Sigmoid colon (tissue), 7 donors: ENCODE measurements around the gene FCSK. TPM values are rescaled to one million over a fixed set of nuclear protein-coding genes. Genes with fewer than 3 reads are reported as not detected.

Source experiments
- DNase-seq: peaks from one replicate; pipeline ENCODE4 v3.0.0-alpha.2; 2019
- H3K27ac ChIP-seq, 4 donors: fragments of 200-600 bp; sonication (generic); one replicate each; pipeline ENCODE4 v1.5.1; 2016 to 2019; ENCODE audit warnings: mild to moderate bottlenecking in 1 of 4
- H3K27me3 ChIP-seq, 3 donors: fragments of 200-600 bp; sonication (generic); one replicate each; pipeline ENCODE4 v1.5.1; 2019; ENCODE audit warnings: mild to moderate bottlenecking in 1 of 3
- H3K36me3 ChIP-seq, 4 donors: fragments of 200-600 bp; sonication (generic); one replicate each; pipeline ENCODE4 v1.5.1; 2016 to 2019
- H3K4me1 ChIP-seq, 4 donors: fragments of 200-600 bp; sonication (generic); one replicate each; pipeline ENCODE4 v1.5.1; 2017 to 2019
- H3K4me3 ChIP-seq, 4 donors: fragments of 200-600 bp; sonication (generic); one replicate each; pipeline ENCODE4 v1.5.1; 2017 to 2019; ENCODE audit warnings: mild to moderate bottlenecking in 2 of 4, moderate library complexity in 1 of 4
- H3K9me3 ChIP-seq, 4 donors: fragments of 200-600 bp in 3 of 4; sonication (generic) in 3 of 4; one replicate each; pipeline versions ENCODE4 v1.5.1 to v1.6.1; 2013 to 2019
- CTCF ChIP-seq, 4 experiments: fragments of 450-650 bp in 3 of 4; fragments of 200-600 bp in 1 of 4; IDR thresholded peaks; one replicate each; pipeline ENCODE4 v1.5.1; 2016 to 2019; ENCODE audit warnings: antibody characterized with exemption in 4 of 4, mild to moderate bottlenecking in 3 of 4, moderate library complexity in 2 of 4
- EP300 ChIP-seq, 4 donors: sonication (generic); formaldehyde crosslinking; IDR thresholded peaks; one replicate each; pipeline ENCODE4 v1.6.1; 2017; ENCODE audit warnings: antibody characterized with exemption in 4 of 4
- POLR2A ChIP-seq, 2 donors: fragments of 450-650 bp; IDR thresholded peaks; one replicate each; pipeline ENCODE4 v1.6.1; 2016; ENCODE audit warnings: antibody characterized with exemption in 2 of 2, mild to moderate bottlenecking in 2 of 2, moderate library complexity in 2 of 2
- POLR2AphosphoS5 ChIP-seq, 4 donors: sonication (generic); formaldehyde crosslinking; IDR thresholded peaks; one replicate each; pipeline ENCODE4 v1.6.1; 2017; ENCODE audit warnings: antibody characterized with exemption in 4 of 4
- WGBS, 2 donors: extraction: QIAGEN DNeasy Blood & Tissue Kit; methylation state at CpG; one replicate each; pipeline ENCODE4 v1.1.7; 2013; 5-methylcytosine and 5-hydroxymethylcytosine counted together
- intact Hi-C: fragments of 100-400 bp; cut with DNase I; formaldehyde crosslinking; loops from one replicate; pipeline ENCODE4 v1.15.1; 2023
- polyA plus RNA-seq, 3 donors: library from polyadenylated mRNA; stranded (reverse); fragments of 200-250 nt; gene quantifications; one replicate each; pipeline ENCODE4 v1.2.3, GENCODE V29; 2013
- total RNA-seq, 4 donors: library from RNA; depleted of rRNA; stranded (reverse); fragments of >200 nt; gene quantifications; one replicate each; pipeline ENCODE4 v1.1.0, GENCODE V29; 2016
- donor health status: healthy with polysubstance abuse.
- donor health status: Bipolar disorder and iron deficiency.
- donor health status: healthy.

FCSK gene
- total and polyA plus RNA-seq, 7 donors, result 7.6 to 19.1 (median 12.7) TPM

DNA sequence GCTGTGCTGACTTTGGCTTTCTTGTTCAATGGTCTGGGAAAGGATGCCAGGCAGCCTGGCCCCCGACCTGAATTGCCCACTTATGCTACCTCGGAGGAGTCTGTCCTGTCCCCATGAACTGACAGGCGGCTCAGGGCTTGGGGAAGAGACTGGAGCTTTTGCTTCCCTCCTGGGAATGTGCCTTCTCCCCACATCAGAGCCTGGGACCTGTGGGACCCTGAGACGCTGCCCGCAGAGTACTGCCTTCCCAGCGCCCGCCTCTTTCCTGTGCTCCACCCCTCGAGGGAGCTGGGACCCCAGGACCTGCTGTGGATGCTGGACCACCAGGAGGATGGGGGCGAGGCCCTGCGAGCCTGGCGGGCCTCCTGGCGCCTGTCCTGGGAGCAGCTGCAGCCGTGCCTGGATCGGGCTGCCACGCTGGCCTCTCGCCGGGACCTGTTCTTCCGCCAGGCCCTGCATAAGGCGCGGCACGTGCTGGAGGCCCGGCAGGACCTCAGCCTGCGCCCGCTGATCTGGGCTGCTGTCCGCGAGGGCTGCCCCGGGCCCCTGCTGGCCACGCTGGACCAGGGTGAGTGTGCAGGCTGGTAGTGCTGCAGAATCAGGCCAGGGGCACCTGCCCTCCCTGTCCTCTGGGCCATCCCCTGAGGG is 18.5 kb downstream of the FCSK start:
- Histone ChIP-seq H3K36me3 (peaks cover 14 to 53% (median 22%) of the 10 kb centered on the region in 4 donors), H3K27me3 (no peaks in the 10 kb centered on the region), H3K9me3 (no peaks in the 10 kb centered on the region), H3K4me1 (peaks cover 0 to 4% (median 0%) of the 10 kb centered on the region in 4 donors), H3K27ac (no peak overlapping the region), H3K4me3 (no peak overlapping the region)
- no peak for TF ChIP-seq POLR2A (IDR thresholded peaks at IDR 0.05)
- TF ChIP-seq POLR2AphosphoS5 (IDR thresholded peaks at IDR 0.05), result no peak
- no peak for TF ChIP-seq EP300 (IDR thresholded peaks at IDR 0.05)
- TF ChIP-seq CTCF (IDR thresholded peaks at IDR 0.05), result no peak
- no peak for DNase-seq
- intact Hi-C loops, result no loop called here
- 89 to 92% methylated on average over 28 of the region's 28 CpGs for WGBS, 2 donors

- H3K27me3 ChIP-seq, result no peaks in the 10 kb centered on the region
- intact Hi-C loops, result no loop called here
- H3K9me3 ChIP-seq, result no peaks in the 10 kb centered on the region
- WGBS, 2 donors, result 93% methylated on average over 21 of the region's 21 CpGs
- no peak for DNase-seq
- peaks cover 16 to 61% (median 22%) of the 10 kb centered on the region in 4 donors for H3K36me3 ChIP-seq
- peaks cover 0 to 4% (median 0%) of the 10 kb centered on the region in 4 donors for H3K4me1 ChIP-seq
- H3K4me3 ChIP-seq, result no peak overlapping the region
- TF ChIP-seq CTCF (IDR thresholded peaks at IDR 0.05) (no peak), POLR2A (IDR thresholded peaks at IDR 0.05) (no peak), POLR2AphosphoS5 (IDR thresholded peaks at IDR 0.05) (no peak), EP300 (IDR thresholded peaks at IDR 0.05) (no peak)
- no peak overlapping the region for H3K27ac ChIP-seq
Measured at GRCh38 chr16:70473446-70474319, 19.3 kb downstream of the FCSK start.

GRCh38 chr16:70474320-70475053 is 20.1 kb downstream of the FCSK start:
- Histone ChIP-seq H3K4me3 (no peak overlapping the region), H3K9me3 (no peaks in the 10 kb centered on the region), H3K27me3 (no peaks in the 10 kb centered on the region), H3K27ac (no peak overlapping the region), H3K36me3 (peaks cover 19 to 69% (median 24%) of the 10 kb centered on the region in 4 donors), H3K4me1 (peaks cover 0 to 4% (median 0%) of the 10 kb centered on the region in 4 donors)
- no peak for TF ChIP-seq POLR2AphosphoS5 (IDR thresholded peaks at IDR 0.05)
- 95 to 96% methylated on average over 22 of the region's 22 CpGs for WGBS, 2 donors
- no peak for DNase-seq
- intact Hi-C loops, result no loop called here

- H3K9me3 ChIP-seq, result no peaks in the 10 kb centered on the region
- intact Hi-C loops, result no loop called here
- no peak for DNase-seq
- peaks cover 19 to 76% (median 26%) of the 10 kb centered on the region in 4 donors for H3K36me3 ChIP-seq
- no peak overlapping the region for H3K4me3 ChIP-seq
- H3K4me1 ChIP-seq, result peaks cover 0 to 4% (median 0%) of the 10 kb centered on the region in 4 donors
- H3K27me3 ChIP-seq, result no peaks in the 10 kb centered on the region
- H3K27ac ChIP-seq, result no peak overlapping the region
- no peak for TF ChIP-seq POLR2AphosphoS5 (IDR thresholded peaks at IDR 0.05)
- TF ChIP-seq CTCF (IDR thresholded peaks at IDR 0.05), result no peak
- TF ChIP-seq EP300 (IDR thresholded peaks at IDR 0.05), result no peak
- no peak for TF ChIP-seq POLR2A (IDR thresholded peaks at IDR 0.05)
- 93 to 95% methylated on average over 24 of the region's 24 CpGs for WGBS, 2 donors
Measured at GRCh38 chr16:70475054-70475871, 20.9 kb downstream of the FCSK start.
